Motor neuron (in vitro differentiated cells): Measurements from ENCODE around the gene SLC9A8. TPM values are rescaled to one million over a fixed set of nuclear protein-coding genes. Genes with fewer than 3 reads are reported as not detected.

Experiments
- ATAC-seq, 8 experiments: fragments of 200-7000 bp; cut with Tn5 transposase; replicated peaks in 6 of 8; 2 replicates each; pipeline ENCODE4 v1.8.0; 2021; ENCODE audit warnings: mild to moderate bottlenecking in 8 of 8, moderate library complexity in 8 of 8
- H3K27ac ChIP-seq, 2 donors: fragments of 250-450 bp; sonication (Bioruptor Pico); 2 replicates each; pipeline ENCODE4 v1.9.0; 2021; ENCODE audit warnings: antibody characterized with exemption in 2 of 2, mild to moderate bottlenecking in 2 of 2, moderate library complexity in 1 of 2
- H3K4me1 ChIP-seq, 2 donors: fragments of 250-450 bp; sonication (Bioruptor Pico); replicated peaks in 1 of 2; 2 replicates each; pipeline ENCODE4 v1.6.1; 2021; ENCODE audit warnings: antibody characterized with exemption in 2 of 2, mild to moderate bottlenecking in 2 of 2, moderate library complexity in 1 of 2
- H3K4me3 ChIP-seq, 5 donors: fragments of 250-450 bp; sonication (Bioruptor Pico); 2 replicates each; pipeline ENCODE4 v1.9.0; 2021; ENCODE audit warnings: antibody characterized with exemption in 5 of 5, mild to moderate bottlenecking in 5 of 5, moderate library complexity in 4 of 5
- WGBS, 10 experiments: fragments of 450-650 bp; shearing (Covaris generic); methylation state at CpG; one replicate each; pipeline ENCODE4 v1.0.0; 2022; 5-methylcytosine and 5-hydroxymethylcytosine counted together
- in situ Hi-C, 9 experiments: fragments of 400-800 bp; cut with MboI; loops; one replicate each; pipeline ENCODE4 v1.15.0; 2021; ENCODE audit warnings: low sequenced_read_pairs in 9 of 9, low pct_unique_long_range_greater_than_20kb in 2 of 9; ENCODE audit not compliant: unreplicated experiment in 9 of 9
- total RNA-seq, 8 experiments: library from RNA; unstranded; fragments of 300-600 nt; gene quantifications; 2 replicates each; pipeline versions ENCODE4 v1.2.3 to v1.2.4, GENCODE V29; 2022

SLC9A8 gene
- total RNA-seq, 8 experiments from 2014 or later: 3.7 to 15.5 (median 7.1) TPM

- WGBS, 10 experiments: 77 to 98% (median 90%) methylated on average over 4 to 12 of the region's 15 CpGs; no CpG with 5 or more reads in 1 of the 10 experiments
- no peak overlapping the region for H3K27ac ChIP-seq
- ATAC-seq: no peak
- in situ Hi-C loops: loop anchor here in 5 of 9 experiments (25.0 kb wide), 2 partner anchors 269 to 544 kb away; no protein-coding TSS in a partner anchor
- no peak overlapping the region for H3K4me3 ChIP-seq
- no peaks in the 10 kb centered on the region for H3K4me1 ChIP-seq
These were observed 68.3 kb downstream of the SLC9A8 start for GRCh38 chr20:49880724-49881445.

- ATAC-seq: no peak
- Histone ChIP-seq H3K4me3 (no peak overlapping the region), H3K4me1 (peaks cover under 1 to 6% of the 10 kb centered on the region in 2 donors), H3K27ac (no peak overlapping the region)
- in situ Hi-C loops: loop anchor here in 5 of 9 experiments (25.0 kb wide), 2 partner anchors 270 to 545 kb away; no protein-coding TSS in a partner anchor
- 60 to 100% (median 94%) methylated on average over 1 to 16 of the region's 29 CpGs; no CpG with 5 or more reads in 3 of the 10 experiments for WGBS, 10 experiments
These were observed 69.7 kb downstream of the SLC9A8 start for GRCh38 chr20:49882171-49882970.

- no peak overlapping the region for H3K4me3 ChIP-seq
- WGBS, 10 experiments: 83 to 100% (median 92%) methylated on average over 1 to 5 of the region's 10 CpGs; no CpG with 5 or more reads in 5 of the 10 experiments
- ATAC-seq: no peak
- in situ Hi-C loops: loop anchor here in 5 of 9 experiments (25.0 kb wide), 2 partner anchors 271 to 546 kb away; no protein-coding TSS in a partner anchor
- H3K4me1 ChIP-seq: peaks cover 5 to 13% of the 10 kb centered on the region in 2 donors
- H3K27ac ChIP-seq: no peak overlapping the region
These were observed 70.7 kb downstream of the SLC9A8 start for GRCh38 chr20:49883246-49883802.

GRCh38 chr20:49885558-49886332 lies 73.1 kb downstream of the SLC9A8 start:
- Histone ChIP-seq H3K4me1 (peaks cover 18 to 26% of the 10 kb centered on the region in 2 donors), H3K4me3 (no peak overlapping the region), H3K27ac (no peak overlapping the region)
- no peak for ATAC-seq
- in situ Hi-C loops: loop anchor here in 5 of 9 experiments (25.0 kb wide), 2 partner anchors 273 to 548 kb away; no protein-coding TSS in a partner anchor
- WGBS, 10 experiments: 50 to 100% (median 93%) methylated on average over 2 to 8 of the region's 16 CpGs; no CpG with 5 or more reads in 2 of the 10 experiments

GRCh38 chr20:49886571-49887213 lies 74.1 kb downstream of the SLC9A8 start:
- Histone ChIP-seq H3K4me3 (no peak overlapping the region), H3K27ac (peak overlapping the region; percentile 31 to 36), H3K4me1 (peaks cover 28 to 35% of the 10 kb centered on the region in 2 donors)
- 57 to 90% (median 80%) methylated on average over 2 to 7 of the region's 30 CpGs; no CpG with 5 or more reads in 4 of the 10 experiments for WGBS, 10 experiments
- ATAC-seq: no peak
- in situ Hi-C loops: loop anchor here in 5 of 9 experiments (25.0 kb wide), 2 partner anchors 274 to 549 kb away; no protein-coding TSS in a partner anchor

GRCh38 chr20:49887251-49888211 lies 74.9 kb downstream of the SLC9A8 start:
- WGBS, 10 experiments: 45 to 89% (median 78%) methylated on average over 2 to 13 of the region's 32 CpGs; no CpG with 5 or more reads in 5 of the 10 experiments
- in situ Hi-C loops: loop anchor here in 5 of 9 experiments (25.0 kb wide), 2 partner anchors 275 to 550 kb away; no protein-coding TSS in a partner anchor
- peak in 3 of 8 experiments; percentile 59 to 70 (median 63) for ATAC-seq
- H3K4me1 ChIP-seq: peaks cover 35 to 43% of the 10 kb centered on the region in 2 donors
- peak overlapping the region; percentile 31 to 36 for H3K27ac ChIP-seq
- no peak overlapping the region for H3K4me3 ChIP-seq

- Histone ChIP-seq H3K4me3 (no peak overlapping the region), H3K4me1 (peaks cover 42 to 52% of the 10 kb centered on the region in 2 donors), H3K27ac (peak overlapping the region; percentile 22 to 56)
- in situ Hi-C loops: loop anchor here in 5 of 9 experiments (25.0 kb wide), 2 partner anchors 276 to 551 kb away; no protein-coding TSS in a partner anchor
- 0 to 82% (median 23%) methylated on average over 1 to 8 of the region's 18 CpGs; no CpG with 5 or more reads in 2 of the 10 experiments for WGBS, 10 experiments
- peak; percentile 59 to 81 (median 68) for ATAC-seq
These were observed 75.8 kb downstream of the SLC9A8 start for GRCh38 chr20:49888212-49889000.

GRCh38 chr20:49889001-49889934 lies 76.6 kb downstream of the SLC9A8 start:
- peak in 1 of 8 experiments; percentile 13 for ATAC-seq

GRCh38 chr20:49889935-49890333 lies 77.3 kb downstream of the SLC9A8 start:
- ATAC-seq: no peak
- Histone ChIP-seq H3K27ac (no peak overlapping the region), H3K4me3 (no peak overlapping the region), H3K4me1 (peaks cover 44 to 56% of the 10 kb centered on the region in 2 donors)
- WGBS, 10 experiments: 72 to 100% (median 89%) methylated on average over 1 to 4 of the region's 9 CpGs; no CpG with 5 or more reads in 6 of the 10 experiments
- in situ Hi-C loops: loop anchor here in 5 of 9 experiments (25.0 kb wide), 2 partner anchors 278 to 553 kb away; no protein-coding TSS in a partner anchor

More at GRCh38 chr20:49889001-49889934, 76.6 kb downstream of the SLC9A8 start:
- peak overlapping the region; percentile 22 to 56 for H3K27ac ChIP-seq
- peaks cover 44 to 56% of the 10 kb centered on the region in 2 donors for H3K4me1 ChIP-seq
- in situ Hi-C loops: loop anchor here in 5 of 9 experiments (25.0 kb wide), 2 partner anchors 277 to 552 kb away; no protein-coding TSS in a partner anchor
- H3K4me3 ChIP-seq: no peak overlapping the region
- WGBS, 10 experiments: 84 to 100% (median 90%) methylated on average over 1 to 7 of the region's 9 CpGs; no CpG with 5 or more reads in 4 of the 10 experiments
